HPDE6-E6E7 (cell line): ENCODE data around the gene WWTR1.

Experiments used
- DNase-seq: peaks from one replicate; pipeline ENCODE4 v3.0.0; 2011; ENCODE audit warnings: missing footprints; ENCODE audit errors: extremely low spot score

The WWTR1 gene

GRCh38 chr3:149655826-149656574 lies 1.8 kb downstream of the WWTR1 start:
- no peak for DNase-seq

DNA sequence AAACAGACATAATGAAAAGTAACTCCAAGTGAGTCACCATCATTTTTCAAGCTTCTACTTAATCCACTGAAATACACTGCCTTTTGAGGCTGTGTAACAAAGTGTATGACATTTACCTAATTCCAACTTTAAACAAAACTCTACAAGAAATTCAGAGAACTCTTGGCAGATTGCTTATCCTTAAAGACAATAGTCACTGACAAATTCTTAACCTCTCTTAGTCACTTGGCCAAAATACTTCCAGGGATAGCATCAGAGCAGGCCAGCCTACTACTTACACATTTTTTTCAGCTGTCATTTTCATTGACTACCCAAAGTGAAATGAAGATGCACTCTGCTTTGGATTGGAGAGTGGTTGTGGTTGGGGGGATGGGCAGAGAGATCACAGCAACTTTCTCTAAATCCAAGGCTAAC lies 3.6 kb downstream of the WWTR1 start:
- DNase-seq, result no peak

- no peak for DNase-seq
Measured at GRCh38 chr3:149653564-149653963, 4.3 kb downstream of the WWTR1 start.

DNA sequence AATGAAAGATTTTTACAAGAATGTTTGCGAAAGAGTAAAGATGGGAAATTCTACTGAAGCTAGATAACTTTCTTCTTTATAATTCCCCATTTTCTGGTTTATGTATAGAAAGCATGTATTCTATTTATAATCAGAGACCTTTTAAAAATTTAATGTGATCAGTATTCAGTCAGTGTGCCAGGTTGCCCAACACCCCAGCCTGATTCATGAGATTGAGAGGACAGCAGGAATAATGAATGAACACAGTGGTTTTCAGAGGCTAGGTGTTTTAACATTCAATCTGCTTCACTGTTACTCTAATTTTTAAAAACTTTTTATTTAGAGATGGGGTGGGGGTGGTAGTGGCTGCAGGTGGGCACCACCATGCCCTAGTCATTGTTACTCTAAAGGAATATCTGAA lies 4.7 kb downstream of the WWTR1 start:
- no peak for DNase-seq

DNA sequence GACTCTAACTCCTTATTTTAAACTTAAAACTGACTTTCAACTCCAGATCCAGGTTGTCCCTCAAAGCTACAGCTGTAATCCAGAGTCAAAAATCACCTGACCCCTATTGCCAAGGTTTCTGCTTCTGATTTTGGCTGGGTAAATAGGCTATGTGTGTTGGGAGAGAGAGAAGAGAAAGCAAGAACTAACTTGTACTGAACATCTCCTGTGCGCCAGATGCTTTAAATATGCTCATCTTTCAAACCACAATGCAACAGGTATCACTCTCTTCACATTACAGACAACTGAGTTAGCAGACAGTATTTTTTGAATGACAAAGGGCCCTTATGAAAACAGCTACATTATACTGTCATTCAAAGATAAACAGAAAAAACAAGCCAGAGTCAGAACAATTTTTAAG lies 7.0 kb downstream of the WWTR1 start:
- no peak for DNase-seq

DNA sequence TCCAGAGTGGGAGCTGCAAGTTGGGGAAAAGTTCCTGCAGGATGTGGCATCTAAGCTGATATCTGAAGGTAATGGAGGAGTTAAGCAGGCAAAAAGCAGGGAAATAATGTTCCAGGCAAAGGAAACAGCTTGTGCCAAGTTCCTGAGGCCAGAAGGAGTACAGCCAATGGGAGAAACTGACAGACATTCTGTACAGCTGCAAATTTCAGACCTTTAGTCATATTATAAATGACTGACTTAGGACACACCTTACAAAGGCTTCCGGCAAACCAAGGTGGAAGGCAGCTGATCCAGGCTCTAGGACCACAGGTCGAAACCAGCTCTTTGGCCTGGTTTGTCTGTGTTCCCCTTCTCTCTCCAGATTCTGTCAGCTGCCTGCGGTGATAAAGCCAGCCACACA lies 9.3 kb downstream of the WWTR1 start:
- no peak for DNase-seq

- DNase-seq, result no peak
Measured at GRCh38 chr3:149647812-149648211, 10.0 kb downstream of the WWTR1 start.

DNA sequence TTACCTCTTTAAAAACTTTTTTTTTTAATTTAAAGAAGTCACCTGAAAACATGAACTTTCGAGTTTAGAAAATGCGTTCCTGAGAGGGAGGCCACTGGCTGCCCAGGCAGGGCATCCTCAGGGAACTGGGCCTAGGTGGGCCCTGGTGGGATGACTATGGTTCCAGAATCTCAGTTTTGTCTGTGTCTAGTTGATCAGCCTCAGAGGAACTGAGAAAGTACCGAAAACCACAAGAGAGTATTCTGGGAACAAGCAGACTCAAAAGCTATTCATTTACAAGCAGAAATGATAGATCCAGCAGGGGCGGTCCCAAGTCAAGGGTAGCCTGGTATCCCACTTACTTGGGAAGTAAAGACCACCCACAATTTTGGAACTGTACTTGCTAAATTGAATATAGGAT lies 10.5 kb downstream of the WWTR1 start:
- no peak for DNase-seq

- DNase-seq, result peak; percentile 60
Measured at GRCh38 chr3:149646181-149646766, 11.6 kb downstream of the WWTR1 start.

DNA sequence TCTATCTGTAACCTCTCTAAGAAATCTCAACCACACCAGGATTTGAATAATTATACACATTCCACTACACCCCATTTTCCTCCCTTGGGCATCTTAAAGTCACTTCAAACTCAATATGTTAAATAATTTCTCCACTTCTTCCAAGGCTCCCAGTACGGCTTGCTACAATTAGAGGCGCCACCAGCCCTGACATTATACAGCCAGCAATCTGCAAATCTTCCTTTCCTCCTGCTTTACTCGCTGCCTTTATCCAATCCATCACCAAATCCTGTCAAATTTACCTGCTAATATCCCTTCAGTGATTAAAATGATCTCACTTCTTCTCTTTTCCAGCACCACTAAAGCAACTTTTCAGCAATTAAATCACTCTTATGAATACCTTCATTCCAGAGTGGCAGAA lies 13.9 kb downstream of the WWTR1 start:
- DNase-seq, result no peak

- DNase-seq, result no peak
Measured at GRCh38 chr3:149643482-149643798, 14.4 kb downstream of the WWTR1 start.

GRCh38 chr3:149640976-149641728 lies 16.7 kb downstream of the WWTR1 start:
- DNase-seq, result no peak

DNA sequence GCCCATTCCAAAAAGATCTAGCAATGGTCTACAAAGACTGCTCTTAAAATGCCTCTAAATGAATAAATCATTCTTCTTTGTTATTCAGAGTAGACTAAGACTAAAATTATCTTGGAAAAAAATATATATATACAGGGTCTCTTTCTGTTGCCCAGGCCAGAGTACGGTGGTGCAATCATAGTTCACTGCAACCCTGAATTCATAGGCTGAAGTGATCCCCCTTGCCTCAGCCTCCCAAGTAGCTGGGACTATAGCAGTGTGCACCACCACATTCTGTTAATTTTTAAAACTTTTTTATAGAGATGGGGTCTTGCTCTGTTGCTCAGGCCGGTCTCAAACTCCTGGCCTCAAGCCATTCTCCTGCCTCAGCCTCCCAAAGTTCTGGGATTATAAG lies 18.7 kb downstream of the WWTR1 start:
- no peak for DNase-seq

- no peak for DNase-seq
Measured at GRCh38 chr3:149638228-149639092, 19.4 kb downstream of the WWTR1 start.

DNA sequence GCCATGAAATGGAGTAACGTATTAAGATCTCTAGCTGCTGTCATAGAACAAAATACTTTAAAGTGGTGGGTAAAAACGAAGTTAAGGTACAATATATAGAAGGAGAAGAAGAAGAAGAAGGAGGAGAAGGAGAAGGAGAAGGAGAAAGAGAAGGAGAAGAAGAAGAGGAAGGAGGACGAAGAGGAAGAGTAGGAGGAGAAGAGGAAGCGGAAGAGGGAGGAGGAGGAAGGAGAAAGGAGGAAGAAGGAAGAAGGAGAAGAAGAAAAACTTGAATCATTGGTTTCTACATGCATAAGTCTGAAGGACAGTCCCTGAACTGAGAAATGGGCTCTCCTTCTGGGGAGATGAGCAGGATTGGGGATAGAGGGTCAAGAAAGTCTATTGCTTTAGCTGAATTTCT lies 22.4 kb downstream of the WWTR1 start:
- no peak for DNase-seq

DNA sequence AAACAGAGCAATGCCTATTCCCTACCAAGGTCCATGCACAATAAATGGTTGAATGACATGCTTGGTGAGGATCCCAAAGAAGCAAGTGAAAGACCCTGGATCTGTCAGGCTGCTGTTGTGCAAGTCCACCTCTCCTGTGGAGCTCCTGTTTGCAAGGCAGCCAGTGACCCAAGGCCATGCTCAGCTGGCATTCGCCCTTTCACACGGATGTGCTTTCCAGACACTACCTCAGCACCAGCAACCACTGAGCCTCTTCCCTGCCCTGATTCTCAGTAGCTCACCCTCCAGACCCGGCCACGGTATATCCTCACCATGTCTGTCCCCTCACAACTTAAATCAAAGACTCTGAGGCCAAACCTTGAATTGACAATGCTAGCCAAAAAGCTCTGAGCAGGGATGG lies 23.3 kb downstream of the WWTR1 start:
- no peak for DNase-seq

DNA sequence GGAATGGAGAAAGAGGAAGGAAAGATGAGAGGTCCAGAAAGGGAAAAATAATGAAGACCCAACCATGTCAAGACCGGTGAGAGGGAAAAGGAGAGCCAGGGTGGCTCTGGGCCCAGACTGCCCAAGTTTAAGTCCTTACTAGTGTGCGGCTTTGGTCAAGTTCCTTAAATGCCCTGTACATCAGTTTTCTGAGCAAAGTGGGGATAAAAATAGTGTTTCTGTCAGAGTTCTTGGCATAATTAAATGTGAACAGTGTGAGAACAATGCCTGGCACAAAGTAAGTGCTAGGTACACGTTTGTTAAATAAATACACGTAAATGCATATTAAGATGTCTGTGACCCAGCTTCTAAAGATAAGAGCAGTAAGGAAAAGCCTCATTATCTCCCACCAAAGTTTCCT lies 23.8 kb downstream of the WWTR1 start:
- DNase-seq, result no peak

DNA sequence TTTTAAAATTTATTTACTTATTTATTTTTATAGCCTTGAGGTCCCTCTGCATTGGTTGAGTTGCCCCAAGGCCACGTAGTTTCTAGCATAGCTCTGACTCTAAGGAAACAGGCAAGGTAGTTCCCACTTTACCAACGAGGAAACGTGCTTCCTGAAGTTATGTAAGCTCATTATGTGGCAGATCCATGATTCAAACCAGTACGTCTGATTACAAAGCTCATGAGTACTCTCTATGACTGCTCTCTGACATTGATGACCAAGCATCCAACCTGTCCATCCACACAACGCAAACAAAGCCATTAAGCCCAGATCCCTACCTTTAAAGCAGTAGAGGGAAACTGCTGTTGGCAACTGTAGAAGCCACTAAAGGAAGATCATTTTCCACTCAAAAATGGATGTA lies 25.6 kb downstream of the WWTR1 start:
- no peak for DNase-seq

- DNase-seq, result no peak
Measured at GRCh38 chr3:149630806-149631205, 27.0 kb downstream of the WWTR1 start.

- DNase-seq, result no peak
Measured at GRCh38 chr3:149628957-149629670, 28.7 kb downstream of the WWTR1 start.

GRCh38 chr3:149626671-149627070 lies 31.2 kb downstream of the WWTR1 start:
- no peak for DNase-seq

DNA sequence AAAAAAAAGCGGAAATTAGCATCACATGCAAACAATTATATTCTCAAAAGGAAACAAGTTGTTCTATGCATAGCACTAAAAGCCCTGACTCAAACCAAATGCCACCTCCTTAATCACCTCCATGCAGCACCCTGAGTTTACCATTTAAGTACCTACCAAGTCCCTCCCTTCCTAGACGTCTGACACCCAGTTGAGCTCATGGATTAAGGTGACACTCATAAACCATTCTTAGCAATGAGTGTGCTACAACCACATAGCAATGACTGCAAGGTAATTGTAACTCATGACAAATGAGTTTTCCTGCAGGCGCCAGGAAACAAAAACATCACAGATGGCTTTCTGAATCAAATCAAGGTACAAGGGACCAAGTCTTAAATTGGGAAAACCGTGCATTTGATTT lies 32.0 kb downstream of the WWTR1 start:
- no peak for DNase-seq
